Esophagus muscularis mucosa (tissue), 4 donors: Measurements from ENCODE around the gene APLN. TPM values are rescaled to one million over a fixed set of nuclear protein-coding genes. Genes with fewer than 3 reads are reported as not detected.

Source experiments
- DNase-seq: peaks from one replicate; pipeline ENCODE4 v3.0.0-alpha.2; 2017; ENCODE audit errors: extremely low spot score
- H3K27ac ChIP-seq, 4 donors: fragments of 200-600 bp; sonication (generic); replicated peaks in 1 of 4; 1 replicate in 3 of 4; 2 replicates in 1 of 4; pipeline ENCODE4 v1.5.1; 2016 to 2019; ENCODE audit warnings: mild to moderate bottlenecking in 1 of 4
- H3K27me3 ChIP-seq, 4 donors: fragments of 200-600 bp; sonication (generic); one replicate each; pipeline versions ENCODE4 v1.5.1 to v1.6.0; 2016 to 2019
- H3K36me3 ChIP-seq, 4 donors: fragments of 200-600 bp; sonication (generic); one replicate each; pipeline ENCODE4 v1.5.1; 2016 to 2019
- H3K4me1 ChIP-seq, 4 donors: fragments of 200-600 bp; sonication (generic); one replicate each; pipeline ENCODE4 v1.5.1; 2016 to 2019
- H3K4me3 ChIP-seq, 4 donors: fragments of 200-600 bp; sonication (generic); 1 replicate in 2 of 4; 2 replicates in 2 of 4; pipeline ENCODE4 v1.5.1; 2016 to 2019; ENCODE audit warnings: mild to moderate bottlenecking in 4 of 4, moderate library complexity in 1 of 4
- H3K9me3 ChIP-seq, 4 donors: fragments of 200-600 bp; sonication (generic); 1 replicate in 3 of 4; 2 replicates in 1 of 4; pipeline ENCODE4 v1.5.1; 2016 to 2019
- EP300 ChIP-seq: sonication (generic); formaldehyde crosslinking; IDR thresholded peaks from one replicate; pipeline ENCODE4 v1.6.1; 2017; ENCODE audit warnings: antibody characterized with exemption
- POLR2A ChIP-seq: fragments of 450-650 bp; IDR thresholded peaks from one replicate; pipeline ENCODE4 v1.6.1; 2017; ENCODE audit warnings: antibody characterized with exemption, moderate library complexity, mild to moderate bottlenecking, low read depth
- POLR2AphosphoS5 ChIP-seq, 2 donors: sonication (generic); formaldehyde crosslinking; IDR thresholded peaks; one replicate each; pipeline ENCODE4 v1.6.1; 2017; ENCODE audit warnings: antibody characterized with exemption in 2 of 2
- WGBS: methylation state at CpG from one replicate; pipeline ENCODE4 v1.1.5; 2018; 5-methylcytosine and 5-hydroxymethylcytosine counted together
- intact Hi-C: fragments of 100-400 bp; cut with DNase I; formaldehyde crosslinking; loops from one replicate; pipeline ENCODE4 v1.15.1; 2023
- total RNA-seq, 4 donors: library from RNA; depleted of rRNA; stranded (reverse); fragments of >200 nt; gene quantifications; one replicate each; pipeline versions ENCODE4 v1.1.0 to v1.2.1, GENCODE V29; 2016
- TF ChIP-seq, protein P1 (sequence below), 3 experiments: fragments of 200-600 bp in 2 of 3; fragments of 450-650 bp in 1 of 3; sonication (generic) in 2 of 3; IDR thresholded peaks; one replicate each; pipeline ENCODE4 v1.5.1; 2017 to 2019; ENCODE audit warnings: antibody characterized with exemption in 3 of 3, mild to moderate bottlenecking in 2 of 3, moderate library complexity in 1 of 3

APLN gene
- total RNA-seq, 4 donors from 2014 or later = 0.42 to 0.99 (median 0.78) TPM

- 81% methylated on average over 18 of the region's 20 CpGs for WGBS
Measured at GRCh38 chrX:129648514-129649267, 6.1 kb downstream of the APLN start.

DNA sequence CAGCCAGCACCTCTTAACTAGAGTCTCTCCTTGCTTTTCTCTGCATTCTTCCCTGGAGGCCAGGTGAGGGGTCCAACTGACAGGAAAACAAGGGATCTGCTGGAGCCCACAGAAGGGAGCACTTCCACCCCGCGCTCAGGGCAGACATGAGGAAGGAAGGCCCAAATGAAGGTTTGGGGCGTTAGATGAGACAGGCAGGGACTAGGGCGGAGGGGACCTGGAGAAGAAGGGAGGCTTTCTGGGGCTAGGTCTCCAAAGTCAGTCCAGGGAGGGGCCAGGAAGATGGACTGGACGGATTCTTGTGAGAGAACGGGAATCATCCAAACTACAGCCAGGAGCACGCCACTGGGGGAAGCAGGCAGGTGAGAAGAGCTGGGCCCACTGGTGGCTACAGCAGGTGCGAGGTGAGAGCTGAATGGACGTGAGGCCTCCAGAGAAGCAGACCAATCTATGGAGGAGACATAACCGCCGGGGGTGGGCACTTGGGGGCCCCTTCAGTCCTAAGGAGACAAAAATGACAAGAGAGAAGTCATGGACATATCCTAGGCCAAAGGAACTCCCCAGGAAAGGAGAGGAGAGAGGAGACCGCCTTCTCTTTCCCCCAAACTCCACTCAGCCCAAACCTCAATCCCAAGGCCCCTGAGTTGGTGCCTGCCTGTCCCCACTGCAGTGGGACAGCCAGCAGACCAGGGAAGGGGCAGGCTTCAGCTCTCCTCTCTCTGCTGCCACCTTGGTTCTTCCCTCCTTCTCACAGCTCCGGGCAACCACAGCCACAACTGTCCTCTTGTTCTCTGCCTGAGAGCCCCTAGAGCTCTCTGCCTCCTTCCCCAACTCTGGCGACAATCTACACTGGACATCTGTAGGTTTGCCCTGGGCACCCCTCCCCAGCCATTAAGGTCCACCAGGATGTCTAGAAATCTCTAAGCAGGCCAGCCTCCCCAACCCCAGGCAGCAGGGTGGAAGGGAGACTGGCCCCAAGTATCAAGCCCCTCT lies 7.0 kb downstream of the APLN start:
- intact Hi-C loops = no loop called here
- Histone ChIP-seq H3K36me3 (peaks cover 0 to 4% (median 0%) of the 10 kb centered on the region in 4 donors), H3K27ac (no peak overlapping the region), H3K9me3 (no peaks in the 10 kb centered on the region), H3K4me3 (no peak overlapping the region), H3K27me3 (no peaks in the 10 kb centered on the region), H3K4me1 (peaks cover 0 to 8% (median 0%) of the 10 kb centered on the region in 4 donors)
- TF ChIP-seq POLR2AphosphoS5 (IDR thresholded peaks at IDR 0.05) (no peak), EP300 (no peak), POLR2A (no peak)
- TF ChIP-seq, protein P1, sequence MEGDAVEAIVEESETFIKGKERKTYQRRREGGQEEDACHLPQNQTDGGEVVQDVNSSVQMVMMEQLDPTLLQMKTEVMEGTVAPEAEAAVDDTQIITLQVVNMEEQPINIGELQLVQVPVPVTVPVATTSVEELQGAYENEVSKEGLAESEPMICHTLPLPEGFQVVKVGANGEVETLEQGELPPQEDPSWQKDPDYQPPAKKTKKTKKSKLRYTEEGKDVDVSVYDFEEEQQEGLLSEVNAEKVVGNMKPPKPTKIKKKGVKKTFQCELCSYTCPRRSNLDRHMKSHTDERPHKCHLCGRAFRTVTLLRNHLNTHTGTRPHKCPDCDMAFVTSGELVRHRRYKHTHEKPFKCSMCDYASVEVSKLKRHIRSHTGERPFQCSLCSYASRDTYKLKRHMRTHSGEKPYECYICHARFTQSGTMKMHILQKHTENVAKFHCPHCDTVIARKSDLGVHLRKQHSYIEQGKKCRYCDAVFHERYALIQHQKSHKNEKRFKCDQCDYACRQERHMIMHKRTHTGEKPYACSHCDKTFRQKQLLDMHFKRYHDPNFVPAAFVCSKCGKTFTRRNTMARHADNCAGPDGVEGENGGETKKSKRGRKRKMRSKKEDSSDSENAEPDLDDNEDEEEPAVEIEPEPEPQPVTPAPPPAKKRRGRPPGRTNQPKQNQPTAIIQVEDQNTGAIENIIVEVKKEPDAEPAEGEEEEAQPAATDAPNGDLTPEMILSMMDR (IDR thresholded peaks at IDR 0.05) = no peak
- no peak for DNase-seq
- WGBS = 87% methylated on average over 14 of the region's 14 CpGs

More at GRCh38 chrX:129648514-129649267, 6.1 kb downstream of the APLN start:
- intact Hi-C loops = no loop called here
- Histone ChIP-seq H3K4me3 (no peak overlapping the region), H3K36me3 (peaks cover 0 to 4% (median 0%) of the 10 kb centered on the region in 4 donors), H3K27me3 (no peaks in the 10 kb centered on the region), H3K4me1 (peaks cover 5 to 12% (median 7%) of the 10 kb centered on the region in 4 donors), H3K9me3 (no peaks in the 10 kb centered on the region), H3K27ac (no peak overlapping the region)
- TF ChIP-seq, protein P1 (IDR thresholded peaks at IDR 0.05) = no peak
- no peak for TF ChIP-seq EP300
- TF ChIP-seq POLR2AphosphoS5 (IDR thresholded peaks at IDR 0.05) = no peak
- no peak for TF ChIP-seq POLR2A
- peak; percentile 8 for DNase-seq

DNA sequence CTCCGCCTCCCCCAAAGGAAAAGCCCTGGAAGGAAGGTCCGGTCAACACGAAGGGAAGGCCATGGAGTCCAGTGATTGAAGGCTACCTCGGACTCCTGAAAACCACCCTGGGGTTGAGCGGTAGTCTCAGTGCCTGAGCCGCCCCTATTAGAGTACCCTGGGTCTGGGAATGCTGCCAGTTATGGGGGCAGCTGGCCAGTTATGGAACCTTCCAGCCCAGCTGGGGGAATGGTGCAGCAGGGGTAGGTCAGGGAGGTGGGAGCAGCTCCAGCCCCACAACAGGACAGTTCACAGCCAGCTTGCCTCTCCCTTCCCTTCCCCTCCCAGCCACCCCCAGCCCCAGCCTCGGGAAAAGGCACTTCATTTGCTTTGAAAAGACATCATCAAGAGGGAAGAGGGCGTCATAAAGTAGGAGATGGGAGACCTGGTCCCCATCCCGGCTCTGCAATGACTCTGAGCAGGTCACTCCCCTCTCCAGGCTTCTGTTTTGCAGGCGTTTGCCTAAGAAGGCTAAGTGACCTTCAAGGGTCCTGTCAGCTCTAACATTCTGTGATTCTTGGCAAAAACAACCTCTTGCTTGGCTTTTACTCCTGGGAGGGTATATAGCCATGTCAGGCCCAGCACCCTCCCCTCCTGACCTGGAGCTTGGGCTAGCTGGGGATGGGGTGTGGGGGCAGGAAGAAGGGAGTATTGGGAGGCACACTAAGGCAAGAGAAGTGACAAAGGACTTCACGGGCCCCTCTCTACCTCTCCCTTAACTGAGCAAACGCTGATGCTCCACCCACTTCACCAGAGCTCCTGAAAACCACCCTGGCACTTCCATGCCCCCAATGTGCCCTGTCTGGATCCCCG lies 8.0 kb downstream of the APLN start:
- TF ChIP-seq EP300 (no peak), POLR2A (no peak), POLR2AphosphoS5 (IDR thresholded peaks at IDR 0.05) (no peak)
- TF ChIP-seq, protein P1 (IDR thresholded peaks at IDR 0.05) = no peak
- H3K9me3 ChIP-seq = peaks cover 0 to 2% (median 0%) of the 10 kb centered on the region in 4 donors
- intact Hi-C loops = no loop called here
- no peak overlapping the region for H3K27ac ChIP-seq
- peaks cover 0 to 7% (median under 1%) of the 10 kb centered on the region in 4 donors for H3K4me1 ChIP-seq
- peaks cover 0 to 4% (median 0%) of the 10 kb centered on the region in 4 donors for H3K36me3 ChIP-seq
- no peaks in the 10 kb centered on the region for H3K27me3 ChIP-seq
- H3K4me3 ChIP-seq = no peak overlapping the region
- WGBS = 67% methylated on average over 11 of the region's 13 CpGs
- DNase-seq = no peak

- no peak overlapping the region for H3K4me3 ChIP-seq
- no peak for DNase-seq
- H3K4me1 ChIP-seq = peaks cover 0 to 7% (median 0%) of the 10 kb centered on the region in 4 donors
- H3K27ac ChIP-seq = no peak overlapping the region
- no peak for TF ChIP-seq POLR2A
- TF ChIP-seq POLR2AphosphoS5 (IDR thresholded peaks at IDR 0.05) = no peak
- TF ChIP-seq, protein P1 (IDR thresholded peaks at IDR 0.05) = no peak
- no peak for TF ChIP-seq EP300
- no peaks in the 10 kb centered on the region for H3K36me3 ChIP-seq
- no peaks in the 10 kb centered on the region for H3K27me3 ChIP-seq
- WGBS = 60% methylated on average over 3 of the region's 4 CpGs
- peaks cover 0 to 12% (median 0%) of the 10 kb centered on the region in 4 donors for H3K9me3 ChIP-seq
- intact Hi-C loops = no loop called here
Measured at GRCh38 chrX:129642641-129643040, 12.1 kb downstream of the APLN start.
